Measurements from ENCODE around the gene GSG1L2.

GSG1L2 gene

GRCh38 chr17:9769036-9769695 is 52.7 kb downstream of the GSG1L2 start:
- Histone ChIP-seq H3K4me3 (ENCODE audit: extremely low read depth, insufficient read depth, low read length, poor library complexity, severe bottlenecking) (no peak overlapping the region), H3K9me3 (ENCODE audit: control insufficient read depth, low read length) (no peaks in the 10 kb centered on the region), H3K36me3 (ENCODE audit: control insufficient read depth, insufficient read depth, low read length) (no peaks in the 10 kb centered on the region), H3K27ac (ENCODE audit: low read depth, low read length, severe bottlenecking) (no peak overlapping the region), H3K4me1 (ENCODE audit: control insufficient read depth, insufficient read depth, low read length, poor library complexity, severe bottlenecking) (no peaks in the 10 kb centered on the region)
- WGBS, 2 experiments (ENCODE audit: insufficient coverage in 2 of 2): 82 to 87% methylated on average over 15 of the region's 15 CpGs

GRCh38 chr17:9768381-9768934 is 53.4 kb downstream of the GSG1L2 start:
- WGBS, 2 experiments (ENCODE audit: insufficient coverage in 2 of 2): 52 to 71% methylated on average over 4 of the region's 5 CpGs

DNA sequence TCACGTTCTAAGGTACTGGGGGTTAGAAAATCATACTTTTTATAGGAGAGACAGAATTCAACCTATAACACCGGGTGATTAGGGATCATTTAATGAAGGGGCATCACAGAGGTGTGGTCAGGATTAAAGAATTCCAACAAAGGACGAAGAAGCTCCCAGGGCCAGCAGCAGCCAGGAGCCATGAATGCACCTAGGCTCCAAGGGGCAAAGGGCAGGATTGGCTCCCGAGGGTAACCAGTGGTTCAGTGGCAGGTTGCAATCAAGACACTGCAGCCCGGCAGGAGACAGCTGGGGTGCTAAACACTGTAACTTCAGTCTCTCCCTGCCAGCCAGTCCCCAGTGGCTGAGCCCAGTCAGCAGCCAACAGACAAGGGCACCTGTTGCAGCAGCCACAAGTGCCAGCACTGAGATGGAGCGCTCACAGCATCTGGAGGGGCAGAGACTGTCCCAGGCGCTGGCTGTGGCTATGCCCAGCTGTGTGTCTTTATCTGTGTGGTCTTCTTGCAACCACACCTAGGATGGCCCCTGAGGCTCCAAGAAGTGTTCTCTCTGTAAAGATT is 54.4 kb downstream of the GSG1L2 start:
- 86 to 93% methylated on average over 4 to 6 of the region's 7 CpGs for WGBS, 2 experiments (ENCODE audit: insufficient coverage in 2 of 2)
- H3K4me3 ChIP-seq (ENCODE audit: extremely low read depth, insufficient read depth, low read length, poor library complexity, severe bottlenecking): no peak overlapping the region
- no peaks in the 10 kb centered on the region for H3K9me3 ChIP-seq (ENCODE audit: control insufficient read depth, low read length)
- no peaks in the 10 kb centered on the region for H3K36me3 ChIP-seq (ENCODE audit: control insufficient read depth, insufficient read depth, low read length)
- no peaks in the 10 kb centered on the region for H3K4me1 ChIP-seq (ENCODE audit: control insufficient read depth, insufficient read depth, low read length, poor library complexity, severe bottlenecking)
- no peak overlapping the region for H3K27ac ChIP-seq (ENCODE audit: low read depth, low read length, severe bottlenecking)

More at GRCh38 chr17:9768381-9768934, 53.4 kb downstream of the GSG1L2 start:
- no peak overlapping the region for H3K4me3 ChIP-seq (ENCODE audit: extremely low read depth, insufficient read depth, low read length, poor library complexity, severe bottlenecking)
- H3K4me1 ChIP-seq (ENCODE audit: control insufficient read depth, insufficient read depth, low read length, poor library complexity, severe bottlenecking): no peaks in the 10 kb centered on the region
- no peaks in the 10 kb centered on the region for H3K36me3 ChIP-seq (ENCODE audit: control insufficient read depth, insufficient read depth, low read length)
- H3K27ac ChIP-seq (ENCODE audit: low read depth, low read length, severe bottlenecking): no peak overlapping the region
- H3K9me3 ChIP-seq (ENCODE audit: control insufficient read depth, low read length): no peaks in the 10 kb centered on the region

GRCh38 chr17:9766970-9767369 is 54.9 kb downstream of the GSG1L2 start:
- Histone ChIP-seq H3K4me3 (ENCODE audit: extremely low read depth, insufficient read depth, low read length, poor library complexity, severe bottlenecking) (no peak overlapping the region), H3K9me3 (ENCODE audit: control insufficient read depth, low read length) (no peaks in the 10 kb centered on the region), H3K27ac (ENCODE audit: low read depth, low read length, severe bottlenecking) (no peak overlapping the region), H3K36me3 (ENCODE audit: control insufficient read depth, insufficient read depth, low read length) (no peaks in the 10 kb centered on the region), H3K4me1 (ENCODE audit: control insufficient read depth, insufficient read depth, low read length, poor library complexity, severe bottlenecking) (no peaks in the 10 kb centered on the region)
- WGBS, 2 experiments (ENCODE audit: insufficient coverage in 2 of 2): 80 to 81% methylated on average over 2 to 4 of the region's 5 CpGs

- H3K4me3 ChIP-seq (ENCODE audit: extremely low read depth, insufficient read depth, low read length, poor library complexity, severe bottlenecking): no peak overlapping the region
- no peaks in the 10 kb centered on the region for H3K9me3 ChIP-seq (ENCODE audit: control insufficient read depth, low read length)
- H3K27ac ChIP-seq (ENCODE audit: low read depth, low read length, severe bottlenecking): no peak overlapping the region
- H3K4me1 ChIP-seq (ENCODE audit: control insufficient read depth, insufficient read depth, low read length, poor library complexity, severe bottlenecking): no peaks in the 10 kb centered on the region
- 100% methylated on average over 1 of the region's 1 CpG; no CpG with 5 or more reads in 1 of the 2 experiments for WGBS, 2 experiments (ENCODE audit: insufficient coverage in 2 of 2)
- no peaks in the 10 kb centered on the region for H3K36me3 ChIP-seq (ENCODE audit: control insufficient read depth, insufficient read depth, low read length)
Observed at GRCh38 chr17:9765322-9765721, 56.6 kb downstream of the GSG1L2 start.

GRCh38 chr17:9763643-9764042 is 58.2 kb downstream of the GSG1L2 start:
- no peaks in the 10 kb centered on the region for H3K4me1 ChIP-seq (ENCODE audit: control insufficient read depth, insufficient read depth, low read length, poor library complexity, severe bottlenecking)
- WGBS, 2 experiments (ENCODE audit: insufficient coverage in 2 of 2): 57 to 83% methylated on average over 3 to 4 of the region's 4 CpGs
- H3K27ac ChIP-seq (ENCODE audit: low read depth, low read length, severe bottlenecking): no peak overlapping the region
- no peaks in the 10 kb centered on the region for H3K9me3 ChIP-seq (ENCODE audit: control insufficient read depth, low read length)
- no peak overlapping the region for H3K4me3 ChIP-seq (ENCODE audit: extremely low read depth, insufficient read depth, low read length, poor library complexity, severe bottlenecking)
- H3K36me3 ChIP-seq (ENCODE audit: control insufficient read depth, insufficient read depth, low read length): no peaks in the 10 kb centered on the region

- WGBS, 2 experiments (ENCODE audit: insufficient coverage in 2 of 2): no CpG with 5 or more reads among the region's 1 CpG
Observed at GRCh38 chr17:9760266-9760665, 61.6 kb downstream of the GSG1L2 start.

GRCh38 chr17:9755083-9755482 is 66.8 kb downstream of the GSG1L2 start:
- no peaks in the 10 kb centered on the region for H3K4me1 ChIP-seq (ENCODE audit: control insufficient read depth, insufficient read depth, low read length, poor library complexity, severe bottlenecking)
- H3K9me3 ChIP-seq (ENCODE audit: control insufficient read depth, low read length): peaks cover 2% of the 10 kb centered on the region
- WGBS, 2 experiments (ENCODE audit: insufficient coverage in 2 of 2): 85 to 88% methylated on average over 2 to 3 of the region's 3 CpGs
- H3K27ac ChIP-seq (ENCODE audit: low read depth, low read length, severe bottlenecking): no peak overlapping the region
- H3K36me3 ChIP-seq (ENCODE audit: control insufficient read depth, insufficient read depth, low read length): no peaks in the 10 kb centered on the region
- no peak overlapping the region for H3K4me3 ChIP-seq (ENCODE audit: extremely low read depth, insufficient read depth, low read length, poor library complexity, severe bottlenecking)

More at GRCh38 chr17:9760266-9760665, 61.6 kb downstream of the GSG1L2 start:
- H3K9me3 ChIP-seq (ENCODE audit: control insufficient read depth, low read length): no peaks in the 10 kb centered on the region
- no peaks in the 10 kb centered on the region for H3K4me1 ChIP-seq (ENCODE audit: control insufficient read depth, insufficient read depth, low read length, poor library complexity, severe bottlenecking)
- no peaks in the 10 kb centered on the region for H3K36me3 ChIP-seq (ENCODE audit: control insufficient read depth, insufficient read depth, low read length)
- no peak overlapping the region for H3K4me3 ChIP-seq (ENCODE audit: extremely low read depth, insufficient read depth, low read length, poor library complexity, severe bottlenecking)
- H3K27ac ChIP-seq (ENCODE audit: low read depth, low read length, severe bottlenecking): no peak overlapping the region
